WTC11 (cell line): Measurements from ENCODE around the gene LENG8. TPM values are rescaled to one million over a fixed set of nuclear protein-coding genes. Genes with fewer than 3 reads are reported as not detected.

Source experiments
- ATAC-seq: fragments of 200-7000 bp; cut with Tn5 transposase; 2 replicates; pipeline ENCODE4 v1.10.0; 2021; ENCODE audit warnings: mild to moderate bottlenecking, moderate library complexity
- CTCF ChIA-PET: fragments of 300-600 bp; sonication (Branson Sonifier 250); formaldehyde crosslinking; loops from one replicate; lab custom pipeline; 2021; ENCODE audit warnings: antibody characterized with exemption; lab: Charles Lee
- POLR2A ChIA-PET: fragments of 350-600 bp; sonication (Branson Sonifier 250); formaldehyde crosslinking; loops from one replicate; lab custom pipeline; 2021; ENCODE audit warnings: antibody characterized with exemption; lab: Charles Lee
- DNase-seq: peaks from one replicate; pipeline ENCODE4 v3.0.0; 2021; ENCODE audit warnings: low spot score
- H3K27ac Mint-ChIP-seq: 2 replicates; pipeline ENCODE4 v1.8.0; 2021; ENCODE audit warnings: mixed read lengths
- H3K27me3 Mint-ChIP-seq: 2 replicates; pipeline ENCODE4 v1.8.0; 2021; ENCODE audit warnings: low read depth, mild to moderate bottlenecking, moderate library complexity, mixed read lengths
- H3K36me3 Mint-ChIP-seq: 2 replicates; pipeline ENCODE4 v1.8.0; 2021; ENCODE audit warnings: mixed read lengths
- H3K4me1 Mint-ChIP-seq: 2 replicates; pipeline ENCODE4 v1.8.0; 2022; ENCODE audit warnings: mixed read lengths
- H3K4me3 Mint-ChIP-seq: 2 replicates; pipeline ENCODE4 v1.8.0; 2021; ENCODE audit warnings: mild to moderate bottlenecking, moderate library complexity, mixed read lengths
- H3K9me3 Mint-ChIP-seq: 2 replicates; pipeline ENCODE4 v1.8.0; 2021; ENCODE audit warnings: mixed read lengths
- AR ChIP-seq: fragments of 250-450 bp; sonication (Bioruptor Pico); IDR thresholded peaks from 2 replicates; pipeline ENCODE4 v1.9.0; 2021; ENCODE audit warnings: mild to moderate bottlenecking
- ARID4B ChIP-seq: sonication (generic); formaldehyde crosslinking; IDR thresholded peaks from 2 replicates; pipeline ENCODE4 v1.8.0; 2023; ENCODE audit warnings: missing genetic modification reagents, mild to moderate bottlenecking, borderline replicate concordance
- ATF1 ChIP-seq: sonication (generic); formaldehyde crosslinking; IDR thresholded peaks from 2 replicates; pipeline ENCODE4 v1.8.1; 2023; ENCODE audit warnings: mild to moderate bottlenecking, moderate library complexity, missing genetic modification reagents
- ATF3 ChIP-seq: sonication (generic); formaldehyde crosslinking; conservative IDR thresholded peaks from 2 replicates; pipeline ENCODE4 v1.8.1; 2022; ENCODE audit warnings: mild to moderate bottlenecking, missing genetic modification reagents
- ATF6 ChIP-seq: sonication (generic); formaldehyde crosslinking; IDR thresholded peaks from 2 replicates; pipeline ENCODE4 v1.8.1; 2023; ENCODE audit warnings: mild to moderate bottlenecking, missing genetic modification reagents
- CREM ChIP-seq: sonication (generic); formaldehyde crosslinking; IDR thresholded peaks from 2 replicates; pipeline ENCODE4 v1.8.1; 2022; ENCODE audit warnings: mild to moderate bottlenecking, missing genetic modification reagents, moderate library complexity
- ERG ChIP-seq: fragments of 250-450 bp; sonication (Bioruptor Pico); IDR thresholded peaks from 2 replicates; pipeline ENCODE4 v1.8.0; 2021; ENCODE audit warnings: mild to moderate bottlenecking
- FOXP1 ChIP-seq: sonication (generic); formaldehyde crosslinking; IDR thresholded peaks from 2 replicates; pipeline ENCODE4 v1.8.0; 2022; ENCODE audit warnings: missing genetic modification reagents, mild to moderate bottlenecking, moderate library complexity, borderline replicate concordance
- HMGA2 ChIP-seq: fragments of 250-450 bp; sonication (Bioruptor Pico); IDR thresholded peaks from 2 replicates; pipeline ENCODE4 v1.4.0; 2021; ENCODE audit warnings: mild to moderate bottlenecking, moderate library complexity
- IRF1 ChIP-seq: sonication (generic); formaldehyde crosslinking; IDR thresholded peaks from 2 replicates; pipeline ENCODE4 v1.8.0; 2023; ENCODE audit warnings: missing genetic modification reagents
- JAZF1 ChIP-seq: fragments of 250-450 bp; sonication (Bioruptor Pico); IDR thresholded peaks from 2 replicates; pipeline ENCODE4 v1.9.0; 2021; ENCODE audit warnings: moderate library complexity, mild to moderate bottlenecking, inconsistent platforms
- NFE2L1 ChIP-seq: sonication (generic); formaldehyde crosslinking; IDR thresholded peaks from 2 replicates; pipeline ENCODE4 v1.8.1; 2023; ENCODE audit warnings: missing genetic modification reagents
- NR1H2 ChIP-seq: sonication (generic); formaldehyde crosslinking; IDR thresholded peaks from 2 replicates; pipeline ENCODE4 v1.9.0; 2021; ENCODE audit warnings: mild to moderate bottlenecking, moderate library complexity, missing genetic modification reagents
- PRRX2 ChIP-seq: fragments of 250-450 bp; sonication (Bioruptor Pico); IDR thresholded peaks from 2 replicates; pipeline ENCODE4 v1.8.0; 2021; ENCODE audit warnings: mild to moderate bottlenecking
- TEAD4 ChIP-seq: sonication (generic); formaldehyde crosslinking; IDR thresholded peaks from 2 replicates; pipeline ENCODE4 v1.8.0; 2022; ENCODE audit warnings: mild to moderate bottlenecking, missing genetic modification reagents
- USF2 ChIP-seq: sonication (generic); formaldehyde crosslinking; IDR thresholded peaks from 2 replicates; pipeline ENCODE4 v1.8.1; 2023; ENCODE audit warnings: mild to moderate bottlenecking, missing genetic modification reagents, moderate library complexity
- ZNF219 ChIP-seq: sonication (generic); formaldehyde crosslinking; IDR thresholded peaks from 2 replicates; pipeline ENCODE4 v1.8.0; 2023; ENCODE audit warnings: missing genetic modification reagents, mild to moderate bottlenecking, borderline replicate concordance
- ZNF232 ChIP-seq: sonication (generic); formaldehyde crosslinking; IDR thresholded peaks from 2 replicates; pipeline ENCODE4 v1.8.0; 2022; ENCODE audit warnings: mild to moderate bottlenecking, missing genetic modification reagents
- ZNF512 ChIP-seq: sonication (generic); formaldehyde crosslinking; IDR thresholded peaks from 2 replicates; pipeline ENCODE4 v1.8.1; 2022; ENCODE audit warnings: missing genetic modification reagents, borderline replicate concordance
- total RNA-seq: library from RNA; stranded (reverse); gene quantifications from 3 replicates; pipeline ENCODE4 v1.2.3, GENCODE V29; 2021

The LENG8 gene
- total RNA-seq, 1 experiment from 2014 or later = 175 TPM

- no peak; the same call in 1 of the 2 replicates for TF ChIP-seq TEAD4 (CRISPR knock-in tag)
- peak; percentile 60 for TF ChIP-seq USF2 (CRISPR knock-in tag)
- TF ChIP-seq JAZF1 (CRISPR knock-in tag) = no peak
- peak; percentile 32; the same call in 1 of the 2 replicates for TF ChIP-seq ARID4B (CRISPR knock-in tag)
- no peak for TF ChIP-seq ATF6 (CRISPR knock-in tag)
- TF ChIP-seq ATF3 (CRISPR knock-in tag) = no peak
- TF ChIP-seq ZNF219 (CRISPR knock-in tag) = no peak; the same call in 1 of the 2 replicates
- no peak for TF ChIP-seq NR1H2 (CRISPR knock-in tag)
- TF ChIP-seq ZNF512 (CRISPR knock-in tag) = no peak
- no peak for TF ChIP-seq ATF1
- no peak for TF ChIP-seq HMGA2 (CRISPR knock-in tag)
Observed at GRCh38 chr19:54448774-54449700, at the start of gene LENG8 (continued).

GRCh38 chr19:54400913-54401312 lies 48.1 kb upstream of the LENG8 start:
- H3K27me3 Mint-ChIP-seq = peaks cover 16% of the 10 kb centered on the region
- no peak overlapping the region for H3K27ac Mint-ChIP-seq
- H3K4me3 Mint-ChIP-seq = no peak overlapping the region
- H3K4me1 Mint-ChIP-seq = peaks cover 4% of the 10 kb centered on the region
- DNase-seq (no peak), ATAC-seq (no peak)
- POLR2A ChIA-PET = no interaction called here
- peaks cover 5% of the 10 kb centered on the region for H3K9me3 Mint-ChIP-seq
- H3K36me3 Mint-ChIP-seq = no peaks in the 10 kb centered on the region
- CTCF ChIA-PET = no interaction called here
- no peak for TF ChIP-seq ZNF232
- TF ChIP-seq IRF1 = no peak
- no peak for TF ChIP-seq AR (CRISPR knock-in tag)
- no peak for TF ChIP-seq FOXP1 (CRISPR knock-in tag)
- no peak for TF ChIP-seq NFE2L1 (CRISPR knock-in tag)
- TF ChIP-seq CREM = no peak
- TF ChIP-seq PRRX2 (CRISPR knock-in tag) = no peak
- no peak for TF ChIP-seq ERG (CRISPR knock-in tag)
